ENCODE data around the gene GAK. TPM values are rescaled to one million over a fixed set of nuclear protein-coding genes. Genes with fewer than 3 reads are reported as not detected.

The GAK gene
- polyA plus RNA-seq, 1 donor from 2014 or later = 58.8 TPM

DNA sequence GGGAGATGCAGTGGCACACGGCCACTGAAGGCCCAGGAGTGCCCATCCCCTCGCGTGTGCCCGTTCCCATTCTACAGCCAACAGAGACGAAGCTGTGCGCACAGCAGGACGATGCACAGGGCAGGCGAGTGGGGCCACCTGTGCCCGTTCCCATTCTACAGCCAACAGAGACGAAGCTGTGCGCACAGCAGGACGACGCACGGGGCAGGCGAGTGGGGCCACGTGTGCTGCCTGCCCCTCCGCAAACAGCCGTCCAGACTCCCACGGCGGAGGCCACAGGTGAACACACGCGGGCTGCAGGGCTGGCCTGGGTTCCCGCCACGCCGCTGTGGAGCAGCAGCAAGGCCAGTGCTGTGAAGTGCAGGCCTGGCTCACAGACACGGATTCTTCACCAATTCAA is 32.0 kb downstream of the GAK start:
- Histone ChIP-seq H3K36me3 (ENCODE audit: insufficient read depth, low read length) (no peaks in the 10 kb centered on the region), H3K79me2 (replicated peaks; ENCODE audit: insufficient read depth, low read length) (no peaks in the 10 kb centered on the region), H3K4me2 (ENCODE audit: low read length) (no peak overlapping the region), H3K9ac (ENCODE audit: low read length) (no peak overlapping the region), H3K27ac (ENCODE audit: low read length) (no peak overlapping the region), H2AFZ (ENCODE audit: low read depth, low read length) (no peak overlapping the region), H3K9me2 (ENCODE audit: insufficient read depth, low read length) (no peaks in the 10 kb centered on the region), H3K4me3 (ENCODE audit: low read length) (no peak overlapping the region), H3K9me3 (ENCODE audit: low read length) (no peaks in the 10 kb centered on the region), H3F3A (ENCODE audit: insufficient read depth, low read length, poor library complexity, severe bottlenecking) (no peaks in the 10 kb centered on the region), H4K20me1 (ENCODE audit: insufficient read depth) (no peaks in the 10 kb centered on the region), H3K27me3 (ENCODE audit: insufficient read depth, low read depth, low read length) (no peaks in the 10 kb centered on the region)
- TF ChIP-seq, protein P1, sequence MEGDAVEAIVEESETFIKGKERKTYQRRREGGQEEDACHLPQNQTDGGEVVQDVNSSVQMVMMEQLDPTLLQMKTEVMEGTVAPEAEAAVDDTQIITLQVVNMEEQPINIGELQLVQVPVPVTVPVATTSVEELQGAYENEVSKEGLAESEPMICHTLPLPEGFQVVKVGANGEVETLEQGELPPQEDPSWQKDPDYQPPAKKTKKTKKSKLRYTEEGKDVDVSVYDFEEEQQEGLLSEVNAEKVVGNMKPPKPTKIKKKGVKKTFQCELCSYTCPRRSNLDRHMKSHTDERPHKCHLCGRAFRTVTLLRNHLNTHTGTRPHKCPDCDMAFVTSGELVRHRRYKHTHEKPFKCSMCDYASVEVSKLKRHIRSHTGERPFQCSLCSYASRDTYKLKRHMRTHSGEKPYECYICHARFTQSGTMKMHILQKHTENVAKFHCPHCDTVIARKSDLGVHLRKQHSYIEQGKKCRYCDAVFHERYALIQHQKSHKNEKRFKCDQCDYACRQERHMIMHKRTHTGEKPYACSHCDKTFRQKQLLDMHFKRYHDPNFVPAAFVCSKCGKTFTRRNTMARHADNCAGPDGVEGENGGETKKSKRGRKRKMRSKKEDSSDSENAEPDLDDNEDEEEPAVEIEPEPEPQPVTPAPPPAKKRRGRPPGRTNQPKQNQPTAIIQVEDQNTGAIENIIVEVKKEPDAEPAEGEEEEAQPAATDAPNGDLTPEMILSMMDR (IDR thresholded peaks at IDR 0.05; ENCODE audit: poor library complexity, severe bottlenecking) = no peak
- TF ChIP-seq MXI1 (conservative IDR thresholded peaks at IDR 0.05; ENCODE audit: poor library complexity, severe bottlenecking) (no peak), EP300 (conservative IDR thresholded peaks at IDR 0.05; ENCODE audit: poor library complexity, severe bottlenecking) (no peak), SMC3 (conservative IDR thresholded peaks at IDR 0.05; ENCODE audit: poor library complexity) (no peak), TAF1 (IDR thresholded peaks at IDR 0.05; ENCODE audit: low read depth) (no peak), EZH2 (IDR thresholded peaks at IDR 0.05; ENCODE audit: borderline replicate concordance, insufficient read depth, low read length, poor library complexity, severe bottlenecking) (no peak), RAD21 (conservative IDR thresholded peaks at IDR 0.05) (no peak), POLR2AphosphoS5 (IDR thresholded peaks at IDR 0.05) (no peak)
- TF ChIP-seq, protein P2, sequence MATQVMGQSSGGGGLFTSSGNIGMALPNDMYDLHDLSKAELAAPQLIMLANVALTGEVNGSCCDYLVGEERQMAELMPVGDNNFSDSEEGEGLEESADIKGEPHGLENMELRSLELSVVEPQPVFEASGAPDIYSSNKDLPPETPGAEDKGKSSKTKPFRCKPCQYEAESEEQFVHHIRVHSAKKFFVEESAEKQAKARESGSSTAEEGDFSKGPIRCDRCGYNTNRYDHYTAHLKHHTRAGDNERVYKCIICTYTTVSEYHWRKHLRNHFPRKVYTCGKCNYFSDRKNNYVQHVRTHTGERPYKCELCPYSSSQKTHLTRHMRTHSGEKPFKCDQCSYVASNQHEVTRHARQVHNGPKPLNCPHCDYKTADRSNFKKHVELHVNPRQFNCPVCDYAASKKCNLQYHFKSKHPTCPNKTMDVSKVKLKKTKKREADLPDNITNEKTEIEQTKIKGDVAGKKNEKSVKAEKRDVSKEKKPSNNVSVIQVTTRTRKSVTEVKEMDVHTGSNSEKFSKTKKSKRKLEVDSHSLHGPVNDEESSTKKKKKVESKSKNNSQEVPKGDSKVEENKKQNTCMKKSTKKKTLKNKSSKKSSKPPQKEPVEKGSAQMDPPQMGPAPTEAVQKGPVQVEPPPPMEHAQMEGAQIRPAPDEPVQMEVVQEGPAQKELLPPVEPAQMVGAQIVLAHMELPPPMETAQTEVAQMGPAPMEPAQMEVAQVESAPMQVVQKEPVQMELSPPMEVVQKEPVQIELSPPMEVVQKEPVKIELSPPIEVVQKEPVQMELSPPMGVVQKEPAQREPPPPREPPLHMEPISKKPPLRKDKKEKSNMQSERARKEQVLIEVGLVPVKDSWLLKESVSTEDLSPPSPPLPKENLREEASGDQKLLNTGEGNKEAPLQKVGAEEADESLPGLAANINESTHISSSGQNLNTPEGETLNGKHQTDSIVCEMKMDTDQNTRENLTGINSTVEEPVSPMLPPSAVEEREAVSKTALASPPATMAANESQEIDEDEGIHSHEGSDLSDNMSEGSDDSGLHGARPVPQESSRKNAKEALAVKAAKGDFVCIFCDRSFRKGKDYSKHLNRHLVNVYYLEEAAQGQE (IDR thresholded peaks at IDR 0.05; ENCODE audit: borderline replicate concordance) = no peak

DNA sequence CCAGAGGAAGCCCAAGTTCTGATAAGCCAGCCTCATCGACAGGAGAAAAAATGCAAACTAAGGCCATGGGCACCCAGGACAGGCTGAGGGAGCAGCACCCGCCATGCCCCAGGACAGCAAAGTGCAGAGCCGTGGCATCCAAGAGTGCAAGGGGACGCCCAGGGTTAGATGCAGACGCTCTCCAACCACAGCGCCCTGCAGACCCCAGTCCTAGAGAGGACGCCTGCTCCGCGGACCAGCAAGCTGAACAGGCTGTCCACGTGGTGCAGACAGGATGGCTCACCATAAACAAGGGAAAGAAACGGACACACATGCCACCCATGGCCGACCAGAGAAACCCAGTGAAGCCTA is 32.6 kb downstream of the GAK start:
- Histone ChIP-seq H3K79me2 (replicated peaks; ENCODE audit: insufficient read depth, low read length) (no peaks in the 10 kb centered on the region), H2AFZ (ENCODE audit: low read depth, low read length) (no peak overlapping the region), H3K9me2 (ENCODE audit: insufficient read depth, low read length) (no peaks in the 10 kb centered on the region), H3K4me2 (ENCODE audit: low read length) (no peak overlapping the region), H3K9me3 (ENCODE audit: low read length) (no peaks in the 10 kb centered on the region), H3K36me3 (ENCODE audit: insufficient read depth, low read length) (no peaks in the 10 kb centered on the region), H4K20me1 (ENCODE audit: insufficient read depth) (no peaks in the 10 kb centered on the region), H3K27me3 (ENCODE audit: insufficient read depth, low read depth, low read length) (no peaks in the 10 kb centered on the region), H3K4me3 (ENCODE audit: low read length) (no peak overlapping the region), H3K27ac (ENCODE audit: low read length) (no peak overlapping the region), H3K9ac (ENCODE audit: low read length) (no peak overlapping the region), H3F3A (ENCODE audit: insufficient read depth, low read length, poor library complexity, severe bottlenecking) (no peaks in the 10 kb centered on the region)
- no peak for TF ChIP-seq EP300 (conservative IDR thresholded peaks at IDR 0.05; ENCODE audit: poor library complexity, severe bottlenecking)
- no peak for TF ChIP-seq SMC3 (conservative IDR thresholded peaks at IDR 0.05; ENCODE audit: poor library complexity)
- no peak for TF ChIP-seq RAD21 (conservative IDR thresholded peaks at IDR 0.05)
- no peak for TF ChIP-seq MXI1 (conservative IDR thresholded peaks at IDR 0.05; ENCODE audit: poor library complexity, severe bottlenecking)
- TF ChIP-seq TAF1 (IDR thresholded peaks at IDR 0.05; ENCODE audit: low read depth) = no peak
- TF ChIP-seq POLR2AphosphoS5 (IDR thresholded peaks at IDR 0.05) = no peak
- TF ChIP-seq EZH2 (IDR thresholded peaks at IDR 0.05; ENCODE audit: borderline replicate concordance, insufficient read depth, low read length, poor library complexity, severe bottlenecking) = no peak
- TF ChIP-seq, protein P1 (IDR thresholded peaks at IDR 0.05; ENCODE audit: poor library complexity, severe bottlenecking) = no peak
- TF ChIP-seq, protein P2 (IDR thresholded peaks at IDR 0.05; ENCODE audit: borderline replicate concordance) = no peak
